ENCODE data around the gene GPR52. TPM values are rescaled to one million over a fixed set of nuclear protein-coding genes. Genes with fewer than 3 reads are reported as not detected.

Gene GPR52
- total RNA-seq, 1 experiment from 2014 or later, result 0.22 TPM

DNA sequence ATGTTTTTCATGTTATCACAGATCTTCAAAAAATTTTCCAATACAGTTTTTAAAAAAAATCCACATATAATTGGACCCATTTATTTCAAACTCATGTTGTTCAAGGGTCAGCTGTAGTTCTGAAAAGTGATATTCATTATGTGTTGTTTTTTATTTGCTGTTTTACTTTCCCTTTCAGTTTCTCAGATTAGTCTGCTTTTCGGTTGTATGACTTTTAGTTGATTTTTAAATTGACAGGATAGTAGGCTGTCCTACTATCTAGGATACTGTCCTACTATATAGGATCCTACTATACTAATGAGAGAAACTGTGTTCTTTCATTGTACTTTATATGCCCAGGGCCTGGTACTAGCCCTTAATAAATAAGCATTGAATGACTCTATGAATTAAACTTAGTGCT, 33.6 kb upstream of the GPR52 start:
- POLR2A ChIA-PET, result no interaction called here

DNA sequence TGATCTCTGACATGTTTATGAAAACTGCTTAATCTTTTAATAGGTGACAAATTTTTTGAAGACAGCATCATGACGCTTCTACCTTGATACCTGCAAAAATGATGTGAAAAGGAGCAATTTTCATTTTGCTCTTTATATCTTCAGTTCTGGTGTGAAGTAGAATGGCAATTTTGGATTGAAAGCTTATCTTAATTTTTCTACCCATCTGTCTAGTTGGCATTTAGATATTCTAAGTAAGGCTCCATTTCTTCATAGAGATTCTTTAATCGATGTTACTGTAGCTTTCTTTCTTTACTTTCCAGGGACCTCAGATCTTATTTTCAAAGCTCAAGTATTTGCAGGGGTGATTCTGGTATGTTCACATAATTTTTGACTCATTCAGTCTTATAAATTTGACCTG, 32.3 kb upstream of the GPR52 start:
- Mint-ChIP-seq H3K27me3 (ENCODE audit: low read depth) (no peaks in the 10 kb centered on the region), H3K4me3 (no peak overlapping the region), H3K4me1 (0 out of 2 replicates have a peak, but pooled peaks cover 2% of the 10 kb centered on the region), H3K9me3 (no peaks in the 10 kb centered on the region), H3K27ac (no peak overlapping the region), H3K36me3 (no peaks in the 10 kb centered on the region)
- ATAC-seq, result no peak
- DNase-seq (ENCODE audit: low spot score), result no peak
- POLR2A ChIA-PET, result no interaction called here
- CTCF ChIA-PET, result interaction anchor here (0.6 to 1.1 kb wide), 4 partner anchors 26 to 328 kb away, joined by 3 read pairs; no protein-coding TSS in a partner anchor
- TF ChIP-seq, protein P1, sequence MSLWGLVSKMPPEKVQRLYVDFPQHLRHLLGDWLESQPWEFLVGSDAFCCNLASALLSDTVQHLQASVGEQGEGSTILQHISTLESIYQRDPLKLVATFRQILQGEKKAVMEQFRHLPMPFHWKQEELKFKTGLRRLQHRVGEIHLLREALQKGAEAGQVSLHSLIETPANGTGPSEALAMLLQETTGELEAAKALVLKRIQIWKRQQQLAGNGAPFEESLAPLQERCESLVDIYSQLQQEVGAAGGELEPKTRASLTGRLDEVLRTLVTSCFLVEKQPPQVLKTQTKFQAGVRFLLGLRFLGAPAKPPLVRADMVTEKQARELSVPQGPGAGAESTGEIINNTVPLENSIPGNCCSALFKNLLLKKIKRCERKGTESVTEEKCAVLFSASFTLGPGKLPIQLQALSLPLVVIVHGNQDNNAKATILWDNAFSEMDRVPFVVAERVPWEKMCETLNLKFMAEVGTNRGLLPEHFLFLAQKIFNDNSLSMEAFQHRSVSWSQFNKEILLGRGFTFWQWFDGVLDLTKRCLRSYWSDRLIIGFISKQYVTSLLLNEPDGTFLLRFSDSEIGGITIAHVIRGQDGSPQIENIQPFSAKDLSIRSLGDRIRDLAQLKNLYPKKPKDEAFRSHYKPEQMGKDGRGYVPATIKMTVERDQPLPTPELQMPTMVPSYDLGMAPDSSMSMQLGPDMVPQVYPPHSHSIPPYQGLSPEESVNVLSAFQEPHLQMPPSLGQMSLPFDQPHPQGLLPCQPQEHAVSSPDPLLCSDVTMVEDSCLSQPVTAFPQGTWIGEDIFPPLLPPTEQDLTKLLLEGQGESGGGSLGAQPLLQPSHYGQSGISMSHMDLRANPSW (CRISPR knock-in tag; conservative IDR thresholded peaks at IDR 0.05; ENCODE audit: low read depth), result no peak
- no peak for TF ChIP-seq KAT7 (CRISPR knock-in tag; IDR thresholded peaks at IDR 0.05; ENCODE audit: borderline replicate concordance)
- TF ChIP-seq, protein P2, sequence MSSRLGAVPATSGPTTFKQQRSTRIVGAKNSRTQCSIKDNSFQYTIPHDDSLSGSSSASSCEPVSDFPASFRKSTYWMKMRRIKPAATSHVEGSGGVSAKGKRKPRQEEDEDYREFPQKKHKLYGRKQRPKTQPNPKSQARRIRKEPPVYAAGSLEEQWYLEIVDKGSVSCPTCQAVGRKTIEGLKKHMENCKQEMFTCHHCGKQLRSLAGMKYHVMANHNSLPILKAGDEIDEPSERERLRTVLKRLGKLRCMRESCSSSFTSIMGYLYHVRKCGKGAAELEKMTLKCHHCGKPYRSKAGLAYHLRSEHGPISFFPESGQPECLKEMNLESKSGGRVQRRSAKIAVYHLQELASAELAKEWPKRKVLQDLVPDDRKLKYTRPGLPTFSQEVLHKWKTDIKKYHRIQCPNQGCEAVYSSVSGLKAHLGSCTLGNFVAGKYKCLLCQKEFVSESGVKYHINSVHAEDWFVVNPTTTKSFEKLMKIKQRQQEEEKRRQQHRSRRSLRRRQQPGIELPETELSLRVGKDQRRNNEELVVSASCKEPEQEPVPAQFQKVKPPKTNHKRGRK (CRISPR knock-in tag; IDR thresholded peaks at IDR 0.05; ENCODE audit: borderline replicate concordance), result no peak
- TF ChIP-seq, protein P3, sequence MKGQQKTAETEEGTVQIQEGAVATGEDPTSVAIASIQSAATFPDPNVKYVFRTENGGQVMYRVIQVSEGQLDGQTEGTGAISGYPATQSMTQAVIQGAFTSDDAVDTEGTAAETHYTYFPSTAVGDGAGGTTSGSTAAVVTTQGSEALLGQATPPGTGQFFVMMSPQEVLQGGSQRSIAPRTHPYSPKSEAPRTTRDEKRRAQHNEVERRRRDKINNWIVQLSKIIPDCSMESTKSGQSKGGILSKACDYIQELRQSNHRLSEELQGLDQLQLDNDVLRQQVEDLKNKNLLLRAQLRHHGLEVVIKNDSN (CRISPR knock-in tag; IDR thresholded peaks at IDR 0.05), result no peak
- TF ChIP-seq, protein P4, sequence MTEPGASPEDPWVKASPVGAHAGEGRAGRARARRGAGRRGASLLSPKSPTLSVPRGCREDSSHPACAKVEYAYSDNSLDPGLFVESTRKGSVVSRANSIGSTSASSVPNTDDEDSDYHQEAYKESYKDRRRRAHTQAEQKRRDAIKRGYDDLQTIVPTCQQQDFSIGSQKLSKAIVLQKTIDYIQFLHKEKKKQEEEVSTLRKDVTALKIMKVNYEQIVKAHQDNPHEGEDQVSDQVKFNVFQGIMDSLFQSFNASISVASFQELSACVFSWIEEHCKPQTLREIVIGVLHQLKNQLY (CRISPR knock-in tag; IDR thresholded peaks at IDR 0.05), result no peak
- TF ChIP-seq TEAD1 (CRISPR knock-in tag; IDR thresholded peaks at IDR 0.05), result no peak
- no peak for TF ChIP-seq ELF4 (CRISPR knock-in tag; IDR thresholded peaks at IDR 0.05; ENCODE audit: low read depth)
- TF ChIP-seq FOXK1 (CRISPR knock-in tag; IDR thresholded peaks at IDR 0.05), result no peak
- TF ChIP-seq SMAD4 (CRISPR knock-in tag; IDR thresholded peaks at IDR 0.05), result no peak
- TF ChIP-seq ZNF263 (CRISPR knock-in tag; IDR thresholded peaks at IDR 0.05; ENCODE audit: low read depth), result no peak
- TF ChIP-seq, protein P5, sequence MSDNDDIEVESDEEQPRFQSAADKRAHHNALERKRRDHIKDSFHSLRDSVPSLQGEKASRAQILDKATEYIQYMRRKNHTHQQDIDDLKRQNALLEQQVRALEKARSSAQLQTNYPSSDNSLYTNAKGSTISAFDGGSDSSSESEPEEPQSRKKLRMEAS (CRISPR knock-in tag; IDR thresholded peaks at IDR 0.05), result no peak
- TF ChIP-seq PRRX2 (CRISPR knock-in tag; IDR thresholded peaks at IDR 0.05), result no peak
- TF ChIP-seq, protein P6, sequence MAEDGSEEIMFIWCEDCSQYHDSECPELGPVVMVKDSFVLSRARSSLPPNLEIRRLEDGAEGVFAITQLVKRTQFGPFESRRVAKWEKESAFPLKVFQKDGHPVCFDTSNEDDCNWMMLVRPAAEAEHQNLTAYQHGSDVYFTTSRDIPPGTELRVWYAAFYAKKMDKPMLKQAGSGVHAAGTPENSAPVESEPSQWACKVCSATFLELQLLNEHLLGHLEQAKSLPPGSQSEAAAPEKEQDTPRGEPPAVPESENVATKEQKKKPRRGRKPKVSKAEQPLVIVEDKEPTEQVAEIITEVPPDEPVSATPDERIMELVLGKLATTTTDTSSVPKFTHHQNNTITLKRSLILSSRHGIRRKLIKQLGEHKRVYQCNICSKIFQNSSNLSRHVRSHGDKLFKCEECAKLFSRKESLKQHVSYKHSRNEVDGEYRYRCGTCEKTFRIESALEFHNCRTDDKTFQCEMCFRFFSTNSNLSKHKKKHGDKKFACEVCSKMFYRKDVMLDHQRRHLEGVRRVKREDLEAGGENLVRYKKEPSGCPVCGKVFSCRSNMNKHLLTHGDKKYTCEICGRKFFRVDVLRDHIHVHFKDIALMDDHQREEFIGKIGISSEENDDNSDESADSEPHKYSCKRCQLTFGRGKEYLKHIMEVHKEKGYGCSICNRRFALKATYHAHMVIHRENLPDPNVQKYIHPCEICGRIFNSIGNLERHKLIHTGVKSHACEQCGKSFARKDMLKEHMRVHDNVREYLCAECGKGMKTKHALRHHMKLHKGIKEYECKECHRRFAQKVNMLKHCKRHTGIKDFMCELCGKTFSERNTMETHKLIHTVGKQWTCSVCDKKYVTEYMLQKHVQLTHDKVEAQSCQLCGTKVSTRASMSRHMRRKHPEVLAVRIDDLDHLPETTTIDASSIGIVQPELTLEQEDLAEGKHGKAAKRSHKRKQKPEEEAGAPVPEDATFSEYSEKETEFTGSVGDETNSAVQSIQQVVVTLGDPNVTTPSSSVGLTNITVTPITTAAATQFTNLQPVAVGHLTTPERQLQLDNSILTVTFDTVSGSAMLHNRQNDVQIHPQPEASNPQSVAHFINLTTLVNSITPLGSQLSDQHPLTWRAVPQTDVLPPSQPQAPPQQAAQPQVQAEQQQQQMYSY (CRISPR knock-in tag; IDR thresholded peaks at IDR 0.05), result no peak
- TF ChIP-seq ZBTB21 (CRISPR knock-in tag; IDR thresholded peaks at IDR 0.05; ENCODE audit: borderline replicate concordance), result no peak

More for the DNA sequence above, 33.6 kb upstream of the GPR52 start:
- H3K36me3 Mint-ChIP-seq, result no peaks in the 10 kb centered on the region
- H3K27ac Mint-ChIP-seq, result no peak overlapping the region
- CTCF ChIA-PET, result interaction anchor here (0.6 to 1.9 kb wide), 8 partner anchors 17 to 337 kb away, joined by 3 to 17 read pairs (median 4); no protein-coding TSS in a partner anchor
- H3K9me3 Mint-ChIP-seq, result no peaks in the 10 kb centered on the region
- ATAC-seq (no peak), DNase-seq (ENCODE audit: low spot score) (no peak)
- no peak overlapping the region for H3K4me3 Mint-ChIP-seq
- TF ChIP-seq, protein P7, sequence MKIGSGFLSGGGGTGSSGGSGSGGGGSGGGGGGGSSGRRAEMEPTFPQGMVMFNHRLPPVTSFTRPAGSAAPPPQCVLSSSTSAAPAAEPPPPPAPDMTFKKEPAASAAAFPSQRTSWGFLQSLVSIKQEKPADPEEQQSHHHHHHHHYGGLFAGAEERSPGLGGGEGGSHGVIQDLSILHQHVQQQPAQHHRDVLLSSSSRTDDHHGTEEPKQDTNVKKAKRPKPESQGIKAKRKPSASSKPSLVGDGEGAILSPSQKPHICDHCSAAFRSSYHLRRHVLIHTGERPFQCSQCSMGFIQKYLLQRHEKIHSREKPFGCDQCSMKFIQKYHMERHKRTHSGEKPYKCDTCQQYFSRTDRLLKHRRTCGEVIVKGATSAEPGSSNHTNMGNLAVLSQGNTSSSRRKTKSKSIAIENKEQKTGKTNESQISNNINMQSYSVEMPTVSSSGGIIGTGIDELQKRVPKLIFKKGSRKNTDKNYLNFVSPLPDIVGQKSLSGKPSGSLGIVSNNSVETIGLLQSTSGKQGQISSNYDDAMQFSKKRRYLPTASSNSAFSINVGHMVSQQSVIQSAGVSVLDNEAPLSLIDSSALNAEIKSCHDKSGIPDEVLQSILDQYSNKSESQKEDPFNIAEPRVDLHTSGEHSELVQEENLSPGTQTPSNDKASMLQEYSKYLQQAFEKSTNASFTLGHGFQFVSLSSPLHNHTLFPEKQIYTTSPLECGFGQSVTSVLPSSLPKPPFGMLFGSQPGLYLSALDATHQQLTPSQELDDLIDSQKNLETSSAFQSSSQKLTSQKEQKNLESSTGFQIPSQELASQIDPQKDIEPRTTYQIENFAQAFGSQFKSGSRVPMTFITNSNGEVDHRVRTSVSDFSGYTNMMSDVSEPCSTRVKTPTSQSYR (CRISPR knock-in tag; IDR thresholded peaks at IDR 0.05), result no peak
- TF ChIP-seq SMAD3 (CRISPR knock-in tag; IDR thresholded peaks at IDR 0.05; ENCODE audit: borderline replicate concordance) (no peak), NFYB (CRISPR knock-in tag; conservative IDR thresholded peaks at IDR 0.05; ENCODE audit: low read depth) (no peak), CREM (CRISPR knock-in tag; IDR thresholded peaks at IDR 0.05) (no peak)
- TF ChIP-seq, protein P8, sequence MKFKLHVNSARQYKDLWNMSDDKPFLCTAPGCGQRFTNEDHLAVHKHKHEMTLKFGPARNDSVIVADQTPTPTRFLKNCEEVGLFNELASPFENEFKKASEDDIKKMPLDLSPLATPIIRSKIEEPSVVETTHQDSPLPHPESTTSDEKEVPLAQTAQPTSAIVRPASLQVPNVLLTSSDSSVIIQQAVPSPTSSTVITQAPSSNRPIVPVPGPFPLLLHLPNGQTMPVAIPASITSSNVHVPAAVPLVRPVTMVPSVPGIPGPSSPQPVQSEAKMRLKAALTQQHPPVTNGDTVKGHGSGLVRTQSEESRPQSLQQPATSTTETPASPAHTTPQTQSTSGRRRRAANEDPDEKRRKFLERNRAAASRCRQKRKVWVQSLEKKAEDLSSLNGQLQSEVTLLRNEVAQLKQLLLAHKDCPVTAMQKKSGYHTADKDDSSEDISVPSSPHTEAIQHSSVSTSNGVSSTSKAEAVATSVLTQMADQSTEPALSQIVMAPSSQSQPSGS (CRISPR knock-in tag; IDR thresholded peaks at IDR 0.05; ENCODE audit: borderline replicate concordance, low read depth), result no peak
- TF ChIP-seq, protein P9, sequence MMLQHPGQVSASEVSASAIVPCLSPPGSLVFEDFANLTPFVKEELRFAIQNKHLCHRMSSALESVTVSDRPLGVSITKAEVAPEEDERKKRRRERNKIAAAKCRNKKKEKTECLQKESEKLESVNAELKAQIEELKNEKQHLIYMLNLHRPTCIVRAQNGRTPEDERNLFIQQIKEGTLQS (CRISPR knock-in tag; conservative IDR thresholded peaks at IDR 0.05), result no peak
- H3K4me1 Mint-ChIP-seq, result 0 out of 2 replicates have a peak, but pooled peaks cover 2% of the 10 kb centered on the region
- no peaks in the 10 kb centered on the region for H3K27me3 Mint-ChIP-seq (ENCODE audit: low read depth)
